GM10266 (cell line): ENCODE results near the gene CYP19A1.

Experiments
- DNase-seq: peaks from one replicate; pipeline ENCODE4 v3.0.0; 2012; ENCODE audit errors: extremely low spot score
- TF ChIP-seq, protein P1 (sequence below): IDR thresholded peaks from 2 replicates; pipeline ENCODE4 v1.5.1; 2012; ENCODE audit warnings: mild to moderate bottlenecking, low read depth; ENCODE audit not compliant: control insufficient read depth, insufficient read depth; ENCODE audit errors: missing control alignments

Gene CYP19A1

DNA sequence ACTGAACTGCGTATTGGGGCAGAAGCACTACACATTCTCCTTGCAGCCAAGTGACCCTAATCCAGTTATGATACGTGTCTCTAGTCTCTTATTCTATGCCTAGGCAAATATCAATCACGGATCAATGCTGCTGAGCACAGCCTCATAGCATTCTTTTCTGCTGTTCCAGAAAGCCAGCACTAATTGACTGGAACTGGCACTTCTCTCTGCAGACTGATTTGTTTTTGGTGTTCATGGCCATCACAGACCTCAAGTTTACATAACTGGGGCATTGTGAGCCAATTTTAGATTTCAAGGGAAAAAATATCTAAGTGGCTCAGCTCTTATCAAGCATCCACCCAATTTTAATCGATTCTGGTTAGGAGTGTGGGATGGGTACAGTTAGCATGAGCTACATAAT, 41.0 kb upstream of the CYP19A1 start:
- TF ChIP-seq, protein P1, sequence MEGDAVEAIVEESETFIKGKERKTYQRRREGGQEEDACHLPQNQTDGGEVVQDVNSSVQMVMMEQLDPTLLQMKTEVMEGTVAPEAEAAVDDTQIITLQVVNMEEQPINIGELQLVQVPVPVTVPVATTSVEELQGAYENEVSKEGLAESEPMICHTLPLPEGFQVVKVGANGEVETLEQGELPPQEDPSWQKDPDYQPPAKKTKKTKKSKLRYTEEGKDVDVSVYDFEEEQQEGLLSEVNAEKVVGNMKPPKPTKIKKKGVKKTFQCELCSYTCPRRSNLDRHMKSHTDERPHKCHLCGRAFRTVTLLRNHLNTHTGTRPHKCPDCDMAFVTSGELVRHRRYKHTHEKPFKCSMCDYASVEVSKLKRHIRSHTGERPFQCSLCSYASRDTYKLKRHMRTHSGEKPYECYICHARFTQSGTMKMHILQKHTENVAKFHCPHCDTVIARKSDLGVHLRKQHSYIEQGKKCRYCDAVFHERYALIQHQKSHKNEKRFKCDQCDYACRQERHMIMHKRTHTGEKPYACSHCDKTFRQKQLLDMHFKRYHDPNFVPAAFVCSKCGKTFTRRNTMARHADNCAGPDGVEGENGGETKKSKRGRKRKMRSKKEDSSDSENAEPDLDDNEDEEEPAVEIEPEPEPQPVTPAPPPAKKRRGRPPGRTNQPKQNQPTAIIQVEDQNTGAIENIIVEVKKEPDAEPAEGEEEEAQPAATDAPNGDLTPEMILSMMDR = no peak
- DNase-seq = no peak

DNA sequence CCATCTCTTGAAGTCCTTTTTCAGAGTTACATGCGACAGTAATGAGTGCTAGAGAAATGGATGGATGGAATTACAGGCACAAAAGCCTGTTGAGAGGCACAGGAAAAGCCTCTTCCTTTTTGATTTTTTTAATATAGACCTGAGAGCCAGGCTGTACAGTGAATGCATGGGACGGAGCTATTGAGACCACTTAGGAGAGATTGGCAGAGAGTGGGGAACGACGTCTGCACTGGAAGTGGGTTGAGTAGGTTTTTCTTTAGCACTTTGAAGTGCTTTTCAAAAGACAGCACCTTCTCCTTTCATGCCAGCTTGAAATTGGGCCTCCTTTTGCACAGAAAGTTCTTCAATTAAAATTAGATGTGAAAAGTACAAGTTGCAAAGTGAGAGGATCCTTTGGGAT, 40.0 kb upstream of the CYP19A1 start:
- DNase-seq = no peak
- TF ChIP-seq, protein P1 = no peak

DNA sequence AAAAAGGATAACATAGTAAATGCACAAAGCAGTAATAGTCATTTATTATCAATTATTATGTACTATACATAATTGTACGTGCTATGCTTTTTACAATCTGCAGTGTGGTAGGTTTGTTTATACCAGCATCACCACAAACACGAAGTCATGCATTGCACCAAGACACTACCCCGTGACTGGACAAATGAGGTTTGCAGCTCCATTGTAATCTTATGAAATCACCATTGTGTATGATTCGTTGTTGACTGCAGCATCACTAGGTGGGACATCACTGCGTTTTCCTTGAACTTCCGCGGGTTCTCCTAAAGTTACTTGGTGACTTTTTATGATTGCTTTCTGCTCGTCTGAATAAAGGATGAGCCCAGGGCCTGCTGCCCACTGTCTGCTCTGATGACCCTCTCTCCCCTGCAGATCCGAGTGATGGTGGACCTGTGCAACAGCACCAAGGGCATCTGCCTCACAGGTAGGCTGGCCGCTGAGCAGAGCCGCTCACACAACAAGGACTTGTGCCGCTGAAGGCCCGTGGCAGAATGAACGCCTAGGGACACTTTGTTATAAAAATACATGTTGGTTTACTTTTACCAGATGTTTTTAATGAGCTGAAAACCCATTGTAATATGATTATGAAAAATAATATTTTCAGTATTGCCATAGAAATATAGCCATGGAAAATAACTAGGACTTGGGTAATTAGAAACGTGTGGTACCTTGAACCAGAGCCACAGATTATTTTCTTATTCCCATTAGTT, 38.8 kb upstream of the CYP19A1 start:
- TF ChIP-seq, protein P1 = no peak
- no peak for DNase-seq

GRCh38 chr15:51375966-51376640, 37.7 kb upstream of the CYP19A1 start:
- DNase-seq = no peak
- TF ChIP-seq, protein P1 = no peak

- no peak for DNase-seq
- TF ChIP-seq, protein P1 = no peak
Measured at GRCh38 chr15:51374131-51374530, 35.7 kb upstream of the CYP19A1 start.

GRCh38 chr15:51371266-51371665, 32.9 kb upstream of the CYP19A1 start:
- DNase-seq = no peak
- TF ChIP-seq, protein P1 = no peak

- no peak for DNase-seq
Measured at GRCh38 chr15:51369451-51369761, 31.0 kb upstream of the CYP19A1 start.

More at GRCh38 chr15:51369451-51369761, 31.0 kb upstream of the CYP19A1 start:
- TF ChIP-seq, protein P1 = no peak
